ENCODE measurements around the gene ELN.
"Not testable (repeated sequence)": the region's sequence is repeated elsewhere in the genome, so short reads cannot be mapped to it uniquely, and the experiment has no call there.

Gene ELN

GRCh38 chr7:74027683-74028320 lies at the start of gene ELN:
Gene ELN (plus strand): TSS chr7:74028173. CDS start chr7:74028188, 15 bp downstream.
- Histone ChIP-seq H3K9ac (ENCODE audit: low read length) (no peak within 1 kb of the TSS), H3K9me3 (ENCODE audit: control insufficient read depth, insufficient read depth, low read depth, low read length) (no peaks in the 10 kb centered on the region), H3K4me1 (ENCODE audit: control insufficient read depth, insufficient read depth, low read length) (peaks cover 44% of the 10 kb centered on the region), H3K27ac (ENCODE audit: low read depth, low read length) (no peak within 1 kb of the TSS), H3K27me3 (ENCODE audit: control insufficient read depth, insufficient read depth, low read length) (peaks cover 13% of the 10 kb centered on the region; the same call in 1 of the 2 replicates), H3K36me3 (ENCODE audit: control insufficient read depth, insufficient read depth, low read length) (no peaks in the 10 kb centered on the region), H3K4me3 (ENCODE audit: low read depth, low read length) (no peak within 1 kb of the TSS)

- Histone ChIP-seq H3K4me1 (ENCODE audit: control insufficient read depth, insufficient read depth, low read length) (no peaks in the 10 kb centered on the region; the same call in 1 of the 2 replicates), H3K9ac (ENCODE audit: low read length) (no peak overlapping the region), H3K9me3 (ENCODE audit: control insufficient read depth, insufficient read depth, low read depth, low read length) (no peaks in the 10 kb centered on the region), H3K36me3 (ENCODE audit: control insufficient read depth, insufficient read depth, low read length) (no peaks in the 10 kb centered on the region), H3K4me3 (ENCODE audit: low read depth, low read length) (no peak overlapping the region), H3K27ac (ENCODE audit: low read depth, low read length) (no peak overlapping the region), H3K27me3 (ENCODE audit: control insufficient read depth, insufficient read depth, low read length) (no peaks in the 10 kb centered on the region)
Observed at GRCh38 chr7:73978661-73979563, 49.1 kb upstream of the ELN start.

DNA sequence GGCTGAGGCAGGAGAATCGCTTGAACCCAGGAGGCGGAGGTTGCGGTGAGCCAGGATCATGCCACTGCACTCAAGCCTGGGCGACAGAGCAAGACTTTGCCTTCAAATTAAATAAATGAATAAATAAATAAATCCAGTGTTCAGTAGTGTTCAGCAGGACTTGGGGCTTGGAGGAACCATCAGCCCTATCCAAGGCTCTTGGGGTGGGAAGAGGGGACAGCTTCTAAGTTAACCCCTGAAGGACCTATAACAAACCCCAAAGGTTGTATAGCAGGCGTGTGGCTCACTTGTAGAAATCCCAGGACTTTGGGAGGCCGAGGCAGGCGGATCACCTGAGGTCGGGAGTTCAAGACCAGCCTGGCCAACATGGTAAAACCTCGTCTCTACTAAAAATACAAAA lies 48.3 kb upstream of the ELN start:
- not testable (repeated sequence) for H3K27me3 ChIP-seq (ENCODE audit: control insufficient read depth, insufficient read depth, low read length); H3K4me1 ChIP-seq (ENCODE audit: control insufficient read depth, insufficient read depth, low read length)

GRCh38 chr7:73980206-73980605 lies 47.8 kb upstream of the ELN start:
- H3K36me3 ChIP-seq (ENCODE audit: control insufficient read depth, insufficient read depth, low read length) = no peaks in the 10 kb centered on the region
- H3K27me3 ChIP-seq (ENCODE audit: control insufficient read depth, insufficient read depth, low read length) = no peaks in the 10 kb centered on the region
- no peak overlapping the region for H3K27ac ChIP-seq (ENCODE audit: low read depth, low read length)
- no peaks in the 10 kb centered on the region; the same call in 1 of the 2 replicates for H3K4me1 ChIP-seq (ENCODE audit: control insufficient read depth, insufficient read depth, low read length)
- no peak overlapping the region for H3K9ac ChIP-seq (ENCODE audit: low read length)
- H3K4me3 ChIP-seq (ENCODE audit: low read depth, low read length) = no peak overlapping the region
- H3K9me3 ChIP-seq (ENCODE audit: control insufficient read depth, insufficient read depth, low read depth, low read length) = no peaks in the 10 kb centered on the region

More for the DNA sequence above, 48.3 kb upstream of the ELN start:
- H3K9me3 ChIP-seq (ENCODE audit: control insufficient read depth, insufficient read depth, low read depth, low read length); H3K9ac ChIP-seq (ENCODE audit: low read length); H3K36me3 ChIP-seq (ENCODE audit: control insufficient read depth, insufficient read depth, low read length); H3K4me3 ChIP-seq (ENCODE audit: low read depth, low read length); H3K27ac ChIP-seq (ENCODE audit: low read depth, low read length): not testable (repeated sequence)

GRCh38 chr7:73981933-73982332 lies 46.0 kb upstream of the ELN start:
- Histone ChIP-seq H3K9me3 (ENCODE audit: control insufficient read depth, insufficient read depth, low read depth, low read length) (no peaks in the 10 kb centered on the region), H3K9ac (ENCODE audit: low read length) (no peak overlapping the region), H3K4me3 (ENCODE audit: low read depth, low read length) (no peak overlapping the region), H3K27ac (ENCODE audit: low read depth, low read length) (no peak overlapping the region), H3K36me3 (ENCODE audit: control insufficient read depth, insufficient read depth, low read length) (no peaks in the 10 kb centered on the region), H3K4me1 (ENCODE audit: control insufficient read depth, insufficient read depth, low read length) (peaks cover 5% of the 10 kb centered on the region; the same call in 1 of the 2 replicates), H3K27me3 (ENCODE audit: control insufficient read depth, insufficient read depth, low read length) (no peaks in the 10 kb centered on the region)

- H3K36me3 ChIP-seq (ENCODE audit: control insufficient read depth, insufficient read depth, low read length) = no peaks in the 10 kb centered on the region
- no peak overlapping the region for H3K4me3 ChIP-seq (ENCODE audit: low read depth, low read length)
- peaks cover 5% of the 10 kb centered on the region; the same call in 1 of the 2 replicates for H3K4me1 ChIP-seq (ENCODE audit: control insufficient read depth, insufficient read depth, low read length)
- no peak overlapping the region for H3K9ac ChIP-seq (ENCODE audit: low read length)
- no peaks in the 10 kb centered on the region for H3K27me3 ChIP-seq (ENCODE audit: control insufficient read depth, insufficient read depth, low read length)
- no peaks in the 10 kb centered on the region for H3K9me3 ChIP-seq (ENCODE audit: control insufficient read depth, insufficient read depth, low read depth, low read length)
- no peak overlapping the region for H3K27ac ChIP-seq (ENCODE audit: low read depth, low read length)
Observed at GRCh38 chr7:73983437-73984164, 44.4 kb upstream of the ELN start.

GRCh38 chr7:73984481-73985205 lies 43.3 kb upstream of the ELN start:
- no peaks in the 10 kb centered on the region for H3K36me3 ChIP-seq (ENCODE audit: control insufficient read depth, insufficient read depth, low read length)
- peaks cover 5% of the 10 kb centered on the region; the same call in 1 of the 2 replicates for H3K4me1 ChIP-seq (ENCODE audit: control insufficient read depth, insufficient read depth, low read length)
- H3K27ac ChIP-seq (ENCODE audit: low read depth, low read length) = no peak overlapping the region
- no peak overlapping the region for H3K9ac ChIP-seq (ENCODE audit: low read length)
- H3K9me3 ChIP-seq (ENCODE audit: control insufficient read depth, insufficient read depth, low read depth, low read length) = no peaks in the 10 kb centered on the region
- no peaks in the 10 kb centered on the region for H3K27me3 ChIP-seq (ENCODE audit: control insufficient read depth, insufficient read depth, low read length)
- no peak overlapping the region for H3K4me3 ChIP-seq (ENCODE audit: low read depth, low read length)

DNA sequence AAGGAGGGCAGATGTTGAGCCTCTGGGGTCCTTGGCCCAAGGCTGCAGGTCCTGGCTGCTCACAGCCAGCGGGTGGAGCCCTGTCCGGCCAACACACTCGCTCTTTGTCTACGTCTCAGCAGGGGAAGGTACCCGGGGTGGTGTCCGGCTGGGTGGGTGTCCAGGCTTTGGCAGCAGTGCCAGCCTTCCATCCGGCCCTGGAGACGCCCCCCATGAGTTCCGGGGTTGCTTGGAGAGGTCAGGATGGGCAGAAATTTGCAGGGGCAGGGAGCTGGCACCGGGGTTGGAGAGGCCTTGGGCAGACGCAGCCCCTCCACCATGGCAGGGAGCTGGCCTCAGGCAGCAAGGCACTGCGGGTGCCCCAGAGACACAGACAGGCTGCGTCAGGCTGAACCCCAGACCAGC lies 42.2 kb upstream of the ELN start:
- Histone ChIP-seq H3K9me3 (ENCODE audit: control insufficient read depth, insufficient read depth, low read depth, low read length) (no peaks in the 10 kb centered on the region), H3K36me3 (ENCODE audit: control insufficient read depth, insufficient read depth, low read length) (no peaks in the 10 kb centered on the region), H3K4me3 (ENCODE audit: low read depth, low read length) (no peak overlapping the region), H3K9ac (ENCODE audit: low read length) (no peak overlapping the region), H3K4me1 (ENCODE audit: control insufficient read depth, insufficient read depth, low read length) (peaks cover 5% of the 10 kb centered on the region; the same call in 1 of the 2 replicates), H3K27ac (ENCODE audit: low read depth, low read length) (no peak overlapping the region), H3K27me3 (ENCODE audit: control insufficient read depth, insufficient read depth, low read length) (no peaks in the 10 kb centered on the region)

- H3K4me1 ChIP-seq (ENCODE audit: control insufficient read depth, insufficient read depth, low read length) = peaks cover 5% of the 10 kb centered on the region; the same call in 1 of the 2 replicates
- H3K27me3 ChIP-seq (ENCODE audit: control insufficient read depth, insufficient read depth, low read length) = no peaks in the 10 kb centered on the region
- H3K4me3 ChIP-seq (ENCODE audit: low read depth, low read length) = no peak overlapping the region
- no peaks in the 10 kb centered on the region for H3K36me3 ChIP-seq (ENCODE audit: control insufficient read depth, insufficient read depth, low read length)
- no peak overlapping the region for H3K9ac ChIP-seq (ENCODE audit: low read length)
- H3K9me3 ChIP-seq (ENCODE audit: control insufficient read depth, insufficient read depth, low read depth, low read length) = no peaks in the 10 kb centered on the region
- no peak overlapping the region for H3K27ac ChIP-seq (ENCODE audit: low read depth, low read length)
Observed at GRCh38 chr7:73986158-73986631, 41.8 kb upstream of the ELN start.

GRCh38 chr7:73987298-73987697 lies 40.7 kb upstream of the ELN start:
- H3K36me3 ChIP-seq (ENCODE audit: control insufficient read depth, insufficient read depth, low read length) = no peaks in the 10 kb centered on the region
- H3K27me3 ChIP-seq (ENCODE audit: control insufficient read depth, insufficient read depth, low read length) = no peaks in the 10 kb centered on the region
- H3K27ac ChIP-seq (ENCODE audit: low read depth, low read length) = no peak overlapping the region
- no peak overlapping the region for H3K4me3 ChIP-seq (ENCODE audit: low read depth, low read length)
- peaks cover 5% of the 10 kb centered on the region; the same call in 1 of the 2 replicates for H3K4me1 ChIP-seq (ENCODE audit: control insufficient read depth, insufficient read depth, low read length)
- H3K9me3 ChIP-seq (ENCODE audit: control insufficient read depth, insufficient read depth, low read depth, low read length) = no peaks in the 10 kb centered on the region
- no peak overlapping the region for H3K9ac ChIP-seq (ENCODE audit: low read length)
